A673 (cell line): ENCODE results near the gene TCF12. TPM values are rescaled to one million over a fixed set of nuclear protein-coding genes. Genes with fewer than 3 reads are reported as not detected.
A peak's percentile ranks its signal among the peaks of the same experiment; 100 is the strongest.

Experiments used
- BruUV-seq: library from RNA; stranded (reverse); fragments of 400-500 nt; replicated peaks from 2 replicates; lab custom pipeline; 2021; lab: Mats Ljungman, UMichigan
- CTCF ChIA-PET: fragments of 300-600 bp; sonication (Branson Sonifier 250); formaldehyde crosslinking; loops from one replicate; lab custom pipeline; 2022; ENCODE audit warnings: antibody characterized with exemption; lab: Charles Lee
- POLR2A ChIA-PET: fragments of 300-600 bp; sonication (Branson Sonifier 250); formaldehyde crosslinking; loops from one replicate; lab custom pipeline; 2022; ENCODE audit warnings: antibody characterized with exemption; ENCODE audit not compliant: low non-redundant PET; lab: Charles Lee
- DNase-seq: peaks from one replicate; pipeline ENCODE4 v3.0.0-alpha.2; 2015; ENCODE audit warnings: low spot score
- H3K27ac ChIP-seq: fragments of 200-600 bp; sonication (generic); 2 replicates; pipeline ENCODE4 v1.5.1; 2016; ENCODE audit warnings: mixed run types, low read depth, mild to moderate bottlenecking, mixed read lengths, antibody characterized with exemption, low read length; ENCODE audit not compliant: poor library complexity, severe bottlenecking
- H3K27me3 ChIP-seq: fragments of 200-600 bp; sonication (generic); replicated peaks from 2 replicates; pipeline ENCODE4 v1.6.1; 2017; ENCODE audit warnings: mixed run types, low read depth, mild to moderate bottlenecking, mixed read lengths, antibody characterized with exemption, low read length; ENCODE audit not compliant: insufficient read depth, poor library complexity
- H3K36me3 ChIP-seq: fragments of 200-600 bp; sonication (generic); 2 replicates; pipeline ENCODE4 v1.6.1; 2016; ENCODE audit warnings: mixed run types, mild to moderate bottlenecking, mixed read lengths, antibody characterized with exemption, low read length; ENCODE audit not compliant: insufficient read depth, poor library complexity, severe bottlenecking
- H3K4me1 ChIP-seq: fragments of 200-600 bp; sonication (generic); 2 replicates; pipeline ENCODE4 v1.6.1; 2017; ENCODE audit warnings: mixed run types, mild to moderate bottlenecking, mixed read lengths, antibody characterized with exemption, low read length; ENCODE audit not compliant: insufficient read depth, poor library complexity, severe bottlenecking
- H3K4me3 ChIP-seq: fragments of 200-600 bp; sonication (generic); 2 replicates; pipeline ENCODE4 v1.5.1; 2016; ENCODE audit warnings: low read depth, mixed run types, mild to moderate bottlenecking, mixed read lengths, low read length; ENCODE audit not compliant: poor library complexity, severe bottlenecking
- H3K9me3 ChIP-seq: fragments of 200-600 bp; sonication (generic); 2 replicates; pipeline ENCODE4 v1.6.1; 2016; ENCODE audit warnings: mixed run types, low read depth, mild to moderate bottlenecking, mixed read lengths, antibody characterized with exemption, low read length; ENCODE audit not compliant: poor library complexity, severe bottlenecking
- EZH2 ChIP-seq: fragments of 200-600 bp; sonication (generic); IDR thresholded peaks from 2 replicates; pipeline ENCODE4 v1.6.1; 2017; ENCODE audit warnings: borderline replicate concordance, low read depth, mild to moderate bottlenecking, mixed read lengths, antibody characterized with exemption, low read length; ENCODE audit not compliant: poor library complexity, severe bottlenecking
- intact Hi-C: fragments of 100-400 bp; cut with micrococcal nuclease; formaldehyde crosslinking; loops from one replicate; pipeline ENCODE4 v1.10.0; 2022; ENCODE audit not compliant: unreplicated experiment
- total RNA-seq: library from RNA; stranded (reverse); gene quantifications from 2 replicates; pipeline ENCODE4 v1.2.3, GENCODE V29; 2021
- TF ChIP-seq, protein P1 (sequence below): fragments of 300-800, 200-600 bp; sonication (generic); conservative IDR thresholded peaks from 2 replicates; pipeline ENCODE4 v1.5.1; 2017; ENCODE audit warnings: low read depth, mild to moderate bottlenecking, antibody characterized with exemption, low read length, moderate library complexity, mixed read lengths

Gene TCF12
- total RNA-seq, 1 experiment from 2014 or later: 351 TPM

- H3K9me3 ChIP-seq: no peaks in the 10 kb centered on the region
- ChIA-PET POLR2A (interaction anchor here (0.6 to 0.9 kb wide), 2 partner anchors 21 to 321 kb away, joined by 3 read pairs; no protein-coding TSS in a partner anchor), CTCF (interaction anchor here (0.5 kb wide), 1 partner anchor 328 kb away, joined by 5 read pairs; no protein-coding TSS in a partner anchor)
- DNase-seq: peak; percentile 86
- TF ChIP-seq EZH2: no peak
- TF ChIP-seq, protein P1, sequence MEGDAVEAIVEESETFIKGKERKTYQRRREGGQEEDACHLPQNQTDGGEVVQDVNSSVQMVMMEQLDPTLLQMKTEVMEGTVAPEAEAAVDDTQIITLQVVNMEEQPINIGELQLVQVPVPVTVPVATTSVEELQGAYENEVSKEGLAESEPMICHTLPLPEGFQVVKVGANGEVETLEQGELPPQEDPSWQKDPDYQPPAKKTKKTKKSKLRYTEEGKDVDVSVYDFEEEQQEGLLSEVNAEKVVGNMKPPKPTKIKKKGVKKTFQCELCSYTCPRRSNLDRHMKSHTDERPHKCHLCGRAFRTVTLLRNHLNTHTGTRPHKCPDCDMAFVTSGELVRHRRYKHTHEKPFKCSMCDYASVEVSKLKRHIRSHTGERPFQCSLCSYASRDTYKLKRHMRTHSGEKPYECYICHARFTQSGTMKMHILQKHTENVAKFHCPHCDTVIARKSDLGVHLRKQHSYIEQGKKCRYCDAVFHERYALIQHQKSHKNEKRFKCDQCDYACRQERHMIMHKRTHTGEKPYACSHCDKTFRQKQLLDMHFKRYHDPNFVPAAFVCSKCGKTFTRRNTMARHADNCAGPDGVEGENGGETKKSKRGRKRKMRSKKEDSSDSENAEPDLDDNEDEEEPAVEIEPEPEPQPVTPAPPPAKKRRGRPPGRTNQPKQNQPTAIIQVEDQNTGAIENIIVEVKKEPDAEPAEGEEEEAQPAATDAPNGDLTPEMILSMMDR: no peak
- H3K4me3 ChIP-seq: peak overlapping the region; percentile 58
- H3K36me3 ChIP-seq: no peaks in the 10 kb centered on the region
- peak overlapping the region; percentile 77 for H3K27ac ChIP-seq
- BruUV-seq: no TSS peak
- H3K27me3 ChIP-seq: no peaks in the 10 kb centered on the region
- H3K4me1 ChIP-seq: peaks cover 62% of the 10 kb centered on the region
- intact Hi-C loops: loop anchor here (5.0 to 10.0 kb wide), 3 partner anchors 301 to 393 kb away; partner anchors contain the start of gene TCF12
Measured at GRCh38 chr15:57217778-57218598, 299.5 kb downstream of the TCF12 start.

- ChIA-PET POLR2A (interaction anchor here (0.7 to 0.9 kb wide), 3 partner anchors 20 to 38 kb away, joined by 3 to 4 read pairs (median 3); no protein-coding TSS in a partner anchor), CTCF (interaction anchor here (0.5 kb wide), 1 partner anchor 71 kb away, joined by 6 read pairs; no protein-coding TSS in a partner anchor)
- TF ChIP-seq EZH2: no peak
- TF ChIP-seq, protein P1: no peak
- peaks cover 60% of the 10 kb centered on the region for H3K4me1 ChIP-seq
- intact Hi-C loops: loop anchor here (5.0 to 10.0 kb wide), 3 partner anchors 302 to 394 kb away; partner anchors contain the start of gene TCF12
- no peaks in the 10 kb centered on the region for H3K27me3 ChIP-seq
- H3K27ac ChIP-seq: peak overlapping the region; percentile 77
- H3K9me3 ChIP-seq: no peaks in the 10 kb centered on the region
- DNase-seq: peak; percentile 97
- H3K4me3 ChIP-seq: peak overlapping the region; percentile 58
- BruUV-seq: no TSS peak
- no peaks in the 10 kb centered on the region for H3K36me3 ChIP-seq
Measured at GRCh38 chr15:57218826-57219576, 300.6 kb downstream of the TCF12 start.

DNA sequence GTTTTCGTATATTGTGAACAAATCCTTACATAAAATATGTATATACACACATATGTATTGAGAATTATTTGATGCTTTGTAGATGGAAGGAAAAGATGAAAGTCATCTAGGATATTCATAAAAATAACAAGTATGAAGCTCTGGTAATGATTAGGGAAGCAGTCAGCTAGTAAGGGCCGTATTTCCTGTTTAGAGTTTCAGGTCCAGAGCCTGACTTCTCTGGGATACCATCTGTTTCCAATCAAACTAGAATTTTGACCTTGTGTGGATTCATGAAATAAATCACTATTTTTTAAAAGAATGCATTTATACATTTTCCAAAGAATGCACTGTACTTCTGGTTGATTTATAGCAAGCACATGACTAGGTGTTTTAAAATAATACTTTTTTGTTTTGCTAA, 301.8 kb downstream of the TCF12 start:
- no peak for TF ChIP-seq EZH2
- TF ChIP-seq, protein P1: no peak
- peak; percentile 78 for DNase-seq
- Histone ChIP-seq H3K27me3 (no peaks in the 10 kb centered on the region), H3K27ac (peak overlapping the region; percentile 77), H3K4me1 (peaks cover 57% of the 10 kb centered on the region), H3K4me3 (peak overlapping the region; percentile 58), H3K36me3 (no peaks in the 10 kb centered on the region), H3K9me3 (no peaks in the 10 kb centered on the region)
- ChIA-PET CTCF (interaction anchor here (0.8 kb wide), 1 partner anchor 729 kb away, joined by 3 read pairs; no protein-coding TSS in a partner anchor), POLR2A (no interaction called here)
- intact Hi-C loops: no loop called here
- no TSS peak for BruUV-seq
